IMR-90 (cell line): Measurements from ENCODE around the gene ABHD13. TPM values are rescaled to one million over a fixed set of nuclear protein-coding genes. Genes with fewer than 3 reads are reported as not detected.

Source experiments
- ATAC-seq: fragments of 200-7000 bp; cut with Tn5 transposase; 2 replicates; pipeline ENCODE4 v1.9.1; 2020; ENCODE audit warnings: low read depth, mild to moderate bottlenecking, moderate library complexity
- BruUV-seq: library from RNA; stranded (reverse); fragments of 400-500 nt; replicated peaks from 2 replicates; lab custom pipeline; 2021; lab: Mats Ljungman, UMichigan
- CTCF ChIA-PET: fragments of 300-600 bp; formaldehyde crosslinking; extraction: SDS; loops from one replicate; lab custom pipeline; 2021; ENCODE audit warnings: antibody characterized with exemption; lab: Yijun Ruan, JAX
- POLR2A ChIA-PET: fragments of 300-600 bp; sonication (Branson Sonifier 250); formaldehyde crosslinking; loops from one replicate; lab custom pipeline; 2022; ENCODE audit warnings: antibody characterized with exemption; ENCODE audit not compliant: unreplicated experiment; lab: Charles Lee
- DNase-seq: peaks from one replicate; pipeline ENCODE4 v3.0.0; 2013
- H2AFZ ChIP-seq: replicated peaks from 2 replicates; pipeline ENCODE3; 2013; ENCODE audit warnings: low read length, mild to moderate bottlenecking; ENCODE audit not compliant: poor library complexity
- H2AK5ac ChIP-seq: 2 replicates; pipeline ENCODE4 v1.6.1; 2013; ENCODE audit warnings: low read depth, low read length, inconsistent platforms
- H2AK9ac ChIP-seq: replicated peaks from 2 replicates; pipeline ENCODE3; 2013; ENCODE audit warnings: mild to moderate bottlenecking, low read depth, low read length, moderate library complexity; ENCODE audit not compliant: poor library complexity
- H2BK120ac ChIP-seq: 2 replicates; pipeline ENCODE4 v1.6.1; 2013; ENCODE audit warnings: low read depth, low read length, inconsistent platforms
- H2BK15ac ChIP-seq: 3 replicates; pipeline ENCODE4 v1.6.1; 2013; ENCODE audit warnings: low read depth, low read length, inconsistent platforms
- H2BK20ac ChIP-seq: 2 replicates; pipeline ENCODE4 v1.6.1; 2013; ENCODE audit warnings: low read depth, mild to moderate bottlenecking, inconsistent platforms, low read length, moderate library complexity
- H2BK5ac ChIP-seq: 2 replicates; pipeline ENCODE4 v1.6.1; 2013; ENCODE audit warnings: mild to moderate bottlenecking, low read depth, low read length, inconsistent platforms; ENCODE audit not compliant: poor library complexity, severe bottlenecking
- H3K14ac ChIP-seq: replicated peaks from 2 replicates; pipeline ENCODE4 v1.6.1; 2013; ENCODE audit warnings: low read depth, low read length, inconsistent platforms
- H3K18ac ChIP-seq: 2 replicates; pipeline ENCODE4 v1.6.1; 2013; ENCODE audit warnings: low read depth, low read length, control low read depth
- H3K23ac ChIP-seq: 2 replicates; pipeline ENCODE4 v1.6.1; 2013; ENCODE audit warnings: low read depth, low read length, inconsistent platforms
- H3K27ac ChIP-seq: 2 replicates; pipeline ENCODE4 v1.5.1; 2013; ENCODE audit warnings: mild to moderate bottlenecking, control low read depth, low read length; ENCODE audit not compliant: insufficient read depth
- H3K27me3 ChIP-seq: 2 replicates; pipeline ENCODE4 v1.6.1; 2013; ENCODE audit warnings: low read length; ENCODE audit not compliant: control insufficient read depth, insufficient read depth
- H3K36me3 ChIP-seq: 2 replicates; pipeline ENCODE4 v1.6.1; 2013; ENCODE audit warnings: low read length, mixed read lengths; ENCODE audit not compliant: control insufficient read depth, insufficient read depth
- H3K4ac ChIP-seq: 2 replicates; pipeline ENCODE4 v1.6.1; 2013; ENCODE audit warnings: low read depth, low read length, inconsistent platforms
- H3K4me1 ChIP-seq: 2 replicates; pipeline ENCODE4 v1.6.1; 2013; ENCODE audit warnings: low read length, mixed read lengths; ENCODE audit not compliant: control insufficient read depth, insufficient read depth
- H3K4me2 ChIP-seq: 2 replicates; pipeline ENCODE4 v1.6.1; 2013; ENCODE audit warnings: low read depth, mild to moderate bottlenecking, control low read depth, low read length, moderate library complexity
- H3K4me3 ChIP-seq: 2 replicates; pipeline ENCODE4 v1.5.1; 2013; ENCODE audit warnings: low read depth, mild to moderate bottlenecking, control low read depth, low read length, moderate library complexity; ENCODE audit not compliant: insufficient read depth
- H3K56ac ChIP-seq: 2 replicates; pipeline ENCODE4 v1.6.1; 2013; ENCODE audit warnings: low read length, inconsistent platforms; ENCODE audit not compliant: insufficient read depth; ENCODE audit errors: extremely low read depth
- H3K79me1 ChIP-seq, 2 experiments: 2 replicates each; pipeline ENCODE4 v1.6.1; 2013; ENCODE audit warnings: low read length in 2 of 2, inconsistent platforms in 1 of 2, low read depth in 1 of 2
- H3K9ac ChIP-seq: 2 replicates; pipeline ENCODE4 v1.6.1; 2013; ENCODE audit warnings: low read depth, low read length, control low read depth
- H3K9me1 ChIP-seq: 2 replicates; pipeline ENCODE4 v1.6.1; 2013; ENCODE audit warnings: low read length, inconsistent platforms; ENCODE audit not compliant: insufficient read depth
- H3K9me3 ChIP-seq: 2 replicates; pipeline ENCODE4 v1.6.1; 2013; ENCODE audit warnings: low read length; ENCODE audit not compliant: control insufficient read depth, insufficient read depth
- H4K20me1 ChIP-seq: 2 replicates; pipeline ENCODE4 v1.6.1; 2013; ENCODE audit warnings: low read length, inconsistent platforms; ENCODE audit not compliant: insufficient read depth
- H4K5ac ChIP-seq: 2 replicates; pipeline ENCODE4 v1.6.1; 2013; ENCODE audit warnings: mild to moderate bottlenecking, low read depth, low read length, control low read depth
- H4K8ac ChIP-seq, 2 experiments: 2 replicates each; pipeline ENCODE4 v1.6.1; 2013; ENCODE audit warnings: low read depth in 2 of 2, low read length in 2 of 2, control low read depth in 1 of 2, inconsistent platforms in 1 of 2
- H4K91ac ChIP-seq: 2 replicates; pipeline ENCODE4 v1.6.1; 2013; ENCODE audit warnings: low read depth, low read length, inconsistent platforms; ENCODE audit not compliant: insufficient read depth
- BHLHE40 ChIP-seq: fragments of 150-350 bp; IDR thresholded peaks from 2 replicates; pipeline ENCODE4 v1.6.1; 2016; ENCODE audit warnings: mild to moderate bottlenecking, low read depth, low read length
- CEBPB ChIP-seq: IDR thresholded peaks from 2 replicates; pipeline ENCODE4 v1.6.1; 2012; ENCODE audit warnings: low read depth, low read length, improper control_type of control experiment
- CHD1 ChIP-seq: IDR thresholded peaks from 2 replicates; pipeline ENCODE4 v1.6.1; 2012; ENCODE audit warnings: low read depth, low read length, improper control_type of control experiment
- CTCF ChIP-seq: conservative IDR thresholded peaks from 2 replicates; pipeline ENCODE4 v1.5.1; 2012; ENCODE audit warnings: mild to moderate bottlenecking, low read depth, low read length, improper control_type of control experiment
- ELK1 ChIP-seq: fragments of 150-350 bp; IDR thresholded peaks from 2 replicates; pipeline ENCODE4 v1.6.1; 2016; ENCODE audit warnings: low read depth, mild to moderate bottlenecking, low read length, moderate library complexity, borderline replicate concordance
- FOS ChIP-seq: fragments of 150-350 bp; IDR thresholded peaks from 2 replicates; pipeline ENCODE4 v1.6.1; 2016; ENCODE audit warnings: low read depth, low read length
- MAFK ChIP-seq: IDR thresholded peaks from 2 replicates; pipeline ENCODE4 v1.6.1; 2012; ENCODE audit warnings: low read depth, low read length, improper control_type of control experiment
- MAZ ChIP-seq: IDR thresholded peaks from 2 replicates; pipeline ENCODE4 v1.6.1; 2012; ENCODE audit warnings: low read depth, mild to moderate bottlenecking, low read length, improper control_type of control experiment, moderate library complexity, borderline replicate concordance
- MXI1 ChIP-seq: IDR thresholded peaks from 2 replicates; pipeline ENCODE4 v1.6.1; 2012; ENCODE audit warnings: low read depth, mild to moderate bottlenecking, low read length, moderate library complexity, borderline replicate concordance
- NFE2L2 ChIP-seq: fragments of 150-350 bp; IDR thresholded peaks from 2 replicates; pipeline ENCODE4 v1.6.1; 2016; ENCODE audit warnings: low read depth, mild to moderate bottlenecking, low read length
- POLR2A ChIP-seq: IDR thresholded peaks from 2 replicates; pipeline ENCODE4 v1.6.1; 2012; ENCODE audit warnings: mild to moderate bottlenecking, low read depth, low read length
- RAD21 ChIP-seq: IDR thresholded peaks from 2 replicates; pipeline ENCODE4 v1.6.1; 2012; ENCODE audit warnings: low read length, improper control_type of control experiment
- RCOR1 ChIP-seq: IDR thresholded peaks from 2 replicates; pipeline ENCODE4 v1.6.1; 2012; ENCODE audit warnings: mild to moderate bottlenecking, low read length, improper control_type of control experiment; ENCODE audit not compliant: insufficient replicate concordance
- RFX5 ChIP-seq: IDR thresholded peaks from 2 replicates; pipeline ENCODE4 v1.8.0; 2012; ENCODE audit warnings: low read depth, mild to moderate bottlenecking, low read length, moderate library complexity
- SMC3 ChIP-seq: fragments of 150-350 bp; IDR thresholded peaks from 2 replicates; pipeline ENCODE4 v1.6.1; 2016; ENCODE audit warnings: low read depth, mild to moderate bottlenecking, antibody characterized with exemption, low read length, moderate library complexity
- USF2 ChIP-seq: fragments of 150-350 bp; IDR thresholded peaks from 2 replicates; pipeline ENCODE4 v1.6.1; 2017; ENCODE audit warnings: mild to moderate bottlenecking, antibody characterized with exemption, low read length, low read depth
- WGBS, 2 experiments: methylation state at CpG; one replicate each; pipeline versions ENCODE4 v1.1.5 to v1.1.7; 2013; ENCODE audit warnings: missing lambda C conversion rate in 2 of 2; ENCODE audit not compliant: insufficient read length in 1 of 2; ENCODE audit errors: extremely low coverage in 2 of 2; 5-methylcytosine and 5-hydroxymethylcytosine counted together
- dilution Hi-C: fragments of 300-500 bp; cut with HindIII; formaldehyde crosslinking; loops from one replicate; pipeline ENCODE4 v1.14.3; 2018; ENCODE audit warnings: low sequenced_read_pairs; ENCODE audit not compliant: unreplicated experiment
- in situ Hi-C: fragments of 300-500 bp; cut with MboI; formaldehyde crosslinking; loops from 3 replicates; pipeline ENCODE4 v1.14.3; 2019; ENCODE audit warnings: low sequenced_read_pairs, inconsistent platforms, mixed read lengths
- intact Hi-C: fragments of 100-400 bp; cut with micrococcal nuclease; formaldehyde crosslinking; loops from 2 replicates; pipeline ENCODE4 v1.10.0; 2022
- polyA plus RNA-seq, 3 experiments: library from polyadenylated mRNA; depleted of rRNA; stranded (reverse); fragments of >200 nt; gene quantifications; 2 replicates each; pipeline ENCODE4 v1.2.3, GENCODE V29; 2012; ENCODE audit warnings: low replicate concordance in 1 of 3
- total RNA-seq: library from RNA; depleted of rRNA; stranded (reverse); fragments of >200 nt; gene quantifications from 2 replicates; pipeline ENCODE4 v1.2.3, GENCODE V29; 2012

The ABHD13 gene
- total and polyA plus RNA-seq, 2 of the 4 experiments (the other 2 are of a cell fraction): 4.0 to 4.1 TPM

DNA sequence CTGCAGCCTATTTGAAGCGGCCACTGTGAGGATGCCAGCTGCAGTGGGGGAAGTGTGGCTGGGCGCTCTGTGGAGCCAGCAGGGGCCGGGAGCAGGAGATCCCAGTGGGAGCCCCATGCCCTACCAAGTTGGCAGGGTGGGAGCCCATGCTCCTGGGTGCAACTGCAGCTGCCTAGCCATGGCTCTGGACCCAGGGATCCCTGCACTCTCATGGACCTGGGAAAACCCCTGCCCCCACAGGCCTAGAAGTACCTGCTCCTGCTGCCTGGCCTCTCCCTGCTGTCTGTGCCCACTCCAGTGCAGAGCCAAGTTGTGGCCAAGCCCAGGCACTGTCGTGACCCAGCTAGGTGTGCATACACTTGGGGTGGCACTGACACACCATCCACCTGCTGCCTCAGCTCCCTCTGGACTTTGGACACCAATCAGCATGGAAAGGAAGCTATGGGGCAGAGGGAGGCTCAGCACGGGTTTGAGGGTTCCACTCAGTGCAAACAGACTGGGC lies 23.7 kb upstream of the ABHD13 start:
- Histone ChIP-seq H3K9me3 (peaks cover 16% of the 10 kb centered on the region), H3K14ac (no peak overlapping the region), H2AK9ac (no peak overlapping the region), H3K18ac (no peak overlapping the region), H3K27ac (no peak overlapping the region), H2BK20ac (no peak overlapping the region), H4K8ac (no peak overlapping the region), H2BK15ac (no peak overlapping the region), H3K23ac (no peak overlapping the region), H3K4ac (no peak overlapping the region), H3K4me3 (no peak overlapping the region), H3K9ac (no peak overlapping the region), H4K91ac (no peak overlapping the region), H4K20me1 (no peaks in the 10 kb centered on the region), H3K79me1 (no peaks in the 10 kb centered on the region), H3K4me1 (no peaks in the 10 kb centered on the region), H3K9me1 (no peaks in the 10 kb centered on the region), H3K56ac (no peak overlapping the region), H4K5ac (no peak overlapping the region), H3K4me2 (no peak overlapping the region), H2BK5ac (no peak overlapping the region), H2AFZ (no peak overlapping the region), H3K36me3 (no peaks in the 10 kb centered on the region), H3K27me3 (no peaks in the 10 kb centered on the region), H2BK120ac (no peak overlapping the region), H2AK5ac (no peak overlapping the region)
- dilution Hi-C loops (no loop called here), in situ Hi-C loops (no loop called here), intact Hi-C loops (no loop called here)
- no peak for TF ChIP-seq POLR2A
- no peak for TF ChIP-seq ELK1
- no peak for TF ChIP-seq SMC3
- TF ChIP-seq FOS: no peak
- no peak for TF ChIP-seq MAZ
- no peak for TF ChIP-seq MAFK
- no peak for TF ChIP-seq RAD21
- TF ChIP-seq CTCF: no peak
- no peak for TF ChIP-seq NFE2L2
- no peak for TF ChIP-seq RFX5
- TF ChIP-seq USF2: no peak
- TF ChIP-seq RCOR1: no peak
- TF ChIP-seq MXI1: no peak
- no peak for TF ChIP-seq CEBPB
- no peak for TF ChIP-seq BHLHE40
- TF ChIP-seq CHD1: no peak
- ATAC-seq (no peak), DNase-seq (no peak)
- POLR2A ChIA-PET: no interaction called here
- BruUV-seq: no TSS peak
- CTCF ChIA-PET: no interaction called here
- 50% methylated on average over 2 of the region's 5 CpGs; no CpG with 5 or more reads in 1 of the 2 experiments for WGBS, 2 experiments
